Liver (tissue), 2 donors: Measurements from ENCODE around the gene C2orf92.

Source experiments
- MAX ChIP-seq: IDR thresholded peaks from 2 replicates; pipeline ENCODE4 v1.6.1; 2016; ENCODE audit warnings: antibody characterized with exemption
- NR2F2 ChIP-seq: IDR thresholded peaks from 2 replicates; pipeline ENCODE4 v1.6.1; 2016; ENCODE audit warnings: antibody characterized with exemption
- donor health status: healthy.

GRCh38 chr2:97731274-97732020 lies 61.9 kb downstream of the C2orf92 start:
- no peak for TF ChIP-seq MAX
- TF ChIP-seq NR2F2, result no peak
